ENCODE measurements around the gene AHRR.
"Not testable (repeated sequence)": the region's sequence is repeated elsewhere in the genome, so short reads cannot be mapped to it uniquely, and the experiment has no call there.

Gene AHRR

GRCh38 chr5:321230-321725 lies at the start of gene AHRR:
TSS of gene AHRR (plus strand) at chr5:321714. CDS start at chr5:343903, 22,189 bp downstream.
- DNase-seq (ENCODE audit: low spot score) = no peak

- DNase-seq (ENCODE audit: low spot score) = not testable (repeated sequence)
Measured at GRCh38 chr5:271828-272167, 49.7 kb upstream of the AHRR start.

- not testable (repeated sequence) for DNase-seq (ENCODE audit: low spot score)
Measured at GRCh38 chr5:273091-273490, 48.4 kb upstream of the AHRR start.

DNA sequence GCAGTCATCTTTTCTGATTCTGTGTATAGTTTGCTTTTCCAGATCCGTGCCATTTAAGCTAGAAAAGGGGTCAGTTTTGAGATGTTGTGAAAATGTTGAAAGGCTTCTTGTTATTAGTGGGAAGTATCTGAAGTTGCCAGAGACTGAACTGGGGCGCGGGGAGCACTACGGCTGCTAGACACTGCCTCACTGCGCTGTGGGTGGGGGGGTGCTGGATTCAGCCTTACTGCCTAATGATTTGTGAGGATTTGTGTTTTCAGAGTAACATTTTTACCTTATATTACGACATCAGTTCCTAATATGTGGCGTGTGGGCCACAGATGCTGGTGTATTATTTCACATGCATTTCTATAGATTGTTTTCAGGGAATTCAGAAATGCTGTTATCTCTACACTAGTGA lies 48.0 kb upstream of the AHRR start:
- DNase-seq (ENCODE audit: low spot score) = not testable (repeated sequence)

GRCh38 chr5:274346-274745 lies 47.2 kb upstream of the AHRR start:
- DNase-seq (ENCODE audit: low spot score) = not testable (repeated sequence)

GRCh38 chr5:278646-279045 lies 42.9 kb upstream of the AHRR start:
- DNase-seq (ENCODE audit: low spot score) = no peak

DNA sequence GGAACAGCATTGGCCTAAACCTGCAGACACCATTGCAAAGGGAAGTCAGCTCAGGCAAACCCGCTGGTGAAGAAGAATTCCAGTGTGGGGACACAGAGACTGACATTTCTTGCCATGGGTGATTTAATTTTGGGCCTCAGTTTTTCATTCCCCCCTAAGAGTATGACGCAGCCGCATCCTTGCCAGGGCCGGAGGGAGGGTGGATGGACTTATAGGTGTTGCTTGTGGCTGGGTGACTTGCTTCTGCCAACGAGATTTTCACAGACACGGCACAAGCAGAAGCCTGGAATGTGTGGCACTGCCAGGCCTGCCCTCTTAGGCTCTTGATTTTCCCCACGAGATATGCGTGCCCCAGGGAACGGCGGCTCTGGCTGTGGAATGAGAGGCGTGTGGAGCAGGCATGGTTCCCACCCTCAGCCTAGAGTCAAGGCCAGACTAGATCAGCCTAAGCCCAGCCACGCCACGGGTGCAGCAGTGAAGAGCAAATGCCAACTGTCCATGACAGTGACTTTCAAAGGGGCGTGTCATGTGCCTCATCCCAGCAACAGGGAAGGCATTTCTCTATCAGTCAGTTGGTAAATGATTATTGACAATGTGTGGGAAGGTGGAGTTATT lies 42.4 kb upstream of the AHRR start:
- DNase-seq (ENCODE audit: low spot score) = not testable (repeated sequence)

DNA sequence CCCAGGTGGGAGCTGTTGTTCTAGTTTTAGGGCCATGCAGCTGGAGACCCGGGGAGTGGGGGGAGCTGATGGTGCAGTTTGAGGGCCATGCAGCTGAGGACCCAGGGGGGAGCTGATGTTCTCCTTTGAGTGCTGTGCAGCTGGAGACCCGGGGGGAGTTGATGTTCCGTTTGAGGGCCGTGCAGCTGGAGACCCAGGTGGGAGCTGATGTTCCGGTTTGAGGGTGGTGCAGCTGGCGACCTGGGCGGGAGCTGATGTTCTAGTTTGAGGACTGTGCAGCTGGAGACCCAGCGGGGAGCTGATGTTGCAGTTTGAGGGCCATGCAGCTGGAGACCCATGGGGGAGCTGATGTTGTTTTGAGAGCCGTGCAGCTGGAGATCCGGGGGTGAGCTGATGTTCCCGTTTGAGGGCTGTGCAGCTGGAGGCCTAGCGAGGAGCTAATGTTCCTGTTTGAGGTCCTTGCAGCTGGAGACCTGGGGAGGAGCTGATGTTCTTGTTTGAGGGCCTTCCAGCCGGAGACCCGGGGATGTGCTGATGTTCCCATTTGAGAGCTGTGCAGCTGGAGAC lies 35.4 kb upstream of the AHRR start:
- DNase-seq (ENCODE audit: low spot score) = no peak

DNA sequence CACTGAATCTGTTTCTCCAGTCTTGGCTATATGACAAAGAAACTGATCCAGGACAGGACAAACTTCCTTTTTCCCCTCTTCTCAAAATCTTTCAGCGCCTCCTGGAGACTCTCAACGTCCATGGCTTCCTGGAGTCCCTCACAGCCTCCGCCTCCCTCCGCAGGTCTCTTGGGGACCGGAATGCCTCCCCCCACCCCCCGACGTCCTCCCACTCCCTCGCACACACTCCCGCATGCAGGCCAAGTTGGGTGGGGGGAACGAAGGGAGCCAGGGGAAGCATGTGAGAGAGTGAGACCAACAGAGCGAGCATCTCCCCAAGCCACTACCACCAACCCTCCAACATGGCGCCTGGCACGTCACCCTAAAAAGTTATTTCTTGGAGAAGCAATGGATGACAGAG lies 31.3 kb upstream of the AHRR start:
- DNase-seq (ENCODE audit: low spot score) = not testable (repeated sequence)

GRCh38 chr5:291345-291744 lies 30.2 kb upstream of the AHRR start:
- not testable (repeated sequence) for DNase-seq (ENCODE audit: low spot score)

DNA sequence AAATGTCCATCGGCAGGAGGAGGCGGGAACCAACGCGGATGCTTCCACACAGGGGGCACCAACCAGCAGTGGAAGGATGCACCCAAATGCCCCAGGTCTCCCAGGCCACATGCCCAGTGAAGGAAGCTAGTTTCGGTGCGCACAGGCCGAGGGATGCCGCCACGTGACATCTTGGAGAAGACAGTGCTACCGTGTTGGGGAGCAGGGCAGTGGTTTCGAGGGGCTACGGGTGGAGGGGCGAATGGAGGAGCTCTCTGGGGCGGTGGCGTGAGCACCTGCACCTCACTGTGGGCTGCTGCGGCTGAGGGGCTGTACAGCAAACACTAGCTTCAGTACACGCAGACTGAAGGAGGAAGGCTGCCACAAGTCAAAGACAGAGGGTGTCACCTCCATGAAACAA lies 26.7 kb upstream of the AHRR start:
- DNase-seq (ENCODE audit: low spot score) = not testable (repeated sequence)

DNA sequence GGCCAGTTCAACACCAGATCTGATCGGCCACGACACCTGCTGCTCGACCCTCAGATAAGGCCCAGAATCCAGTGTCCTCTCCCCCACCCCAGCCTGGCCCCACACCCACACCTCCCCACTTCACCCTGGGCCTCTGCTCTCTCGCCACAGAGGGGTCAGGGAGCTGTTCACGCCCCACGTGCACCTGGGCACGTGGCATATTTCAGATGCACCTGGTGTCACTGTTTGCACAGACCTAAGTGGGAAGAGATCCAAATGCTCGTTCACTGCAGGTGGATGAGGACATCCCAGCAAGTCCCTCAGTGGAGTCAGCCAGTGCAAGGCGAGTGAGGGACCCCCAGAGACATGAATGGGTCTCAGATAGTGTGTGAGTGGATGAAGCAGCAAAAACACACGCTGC lies 25.3 kb upstream of the AHRR start:
- DNase-seq (ENCODE audit: low spot score) = not testable (repeated sequence)

DNA sequence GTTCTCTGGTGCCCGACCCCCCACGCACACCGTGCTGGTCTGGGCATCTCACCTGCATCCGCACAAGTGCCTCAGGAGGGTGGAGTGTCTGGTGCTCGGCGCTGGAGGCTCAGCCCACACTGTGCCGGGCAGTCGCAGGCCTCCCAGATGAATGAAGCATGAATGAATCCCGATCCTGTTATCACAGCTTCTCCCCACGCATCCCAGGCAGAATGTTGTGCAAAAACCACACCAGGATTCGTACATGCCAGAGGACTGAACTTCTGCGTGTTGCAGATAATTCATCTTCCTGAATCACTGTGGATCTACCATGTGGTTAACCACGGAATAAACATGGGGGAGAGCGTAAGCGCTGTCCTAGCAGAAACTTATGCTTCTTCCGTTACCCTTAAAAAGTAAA lies 24.6 kb upstream of the AHRR start:
- DNase-seq (ENCODE audit: low spot score) = not testable (repeated sequence)

- DNase-seq (ENCODE audit: low spot score) = not testable (repeated sequence)
Measured at GRCh38 chr5:297448-297847, 24.1 kb upstream of the AHRR start.

- not testable (repeated sequence) for DNase-seq (ENCODE audit: low spot score)
Measured at GRCh38 chr5:297991-298736, 23.4 kb upstream of the AHRR start.

- no peak for DNase-seq (ENCODE audit: low spot score)
Measured at GRCh38 chr5:298737-299125, 22.8 kb upstream of the AHRR start.

- DNase-seq (ENCODE audit: low spot score) = not testable (repeated sequence)
Measured at GRCh38 chr5:299921-300320, 21.6 kb upstream of the AHRR start.

- not testable (repeated sequence) for DNase-seq (ENCODE audit: low spot score)
Measured at GRCh38 chr5:300691-301435, 20.7 kb upstream of the AHRR start.

DNA sequence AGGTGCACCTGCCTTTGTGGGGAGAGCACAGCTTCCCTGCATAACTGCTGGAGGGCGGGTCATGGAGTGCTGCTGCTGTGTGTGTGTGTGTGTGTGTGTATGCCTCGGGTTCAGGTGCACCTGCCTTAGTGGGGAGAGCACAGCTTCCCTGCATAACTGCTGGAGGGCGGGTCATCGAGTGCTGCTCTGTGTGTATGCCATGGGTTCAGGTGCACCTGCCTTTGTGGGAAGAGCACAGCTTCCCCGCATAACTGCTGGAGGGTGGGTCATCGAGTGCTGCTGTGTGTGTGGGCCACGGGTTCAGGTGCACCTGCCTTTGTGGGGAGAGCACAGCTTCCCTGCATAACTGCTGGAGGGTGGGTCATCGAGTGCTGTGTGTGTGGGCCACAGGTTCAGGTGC lies 19.1 kb upstream of the AHRR start:
- not testable (repeated sequence) for DNase-seq (ENCODE audit: low spot score)

DNA sequence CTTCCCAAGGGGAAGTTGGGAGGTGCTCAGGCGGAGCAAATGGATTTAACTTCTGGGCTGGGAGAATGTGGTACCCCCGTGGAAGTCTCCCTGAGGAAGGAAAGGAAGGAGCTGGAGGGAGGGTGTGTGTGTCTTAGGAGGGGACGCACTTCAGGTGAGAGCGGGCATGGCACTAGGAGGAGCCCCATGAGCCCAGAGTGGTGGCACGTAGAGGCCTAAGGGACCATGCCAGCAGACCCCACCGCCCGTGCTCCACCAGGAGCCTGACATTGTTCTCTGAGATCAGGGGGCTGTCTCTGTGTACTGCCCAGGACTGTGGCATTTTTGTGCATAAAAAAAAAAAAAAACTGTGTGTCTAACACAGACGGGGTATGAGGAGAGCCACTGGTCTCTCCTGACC lies 18.5 kb upstream of the AHRR start:
- DNase-seq (ENCODE audit: low spot score) = no peak

- DNase-seq (ENCODE audit: low spot score) = not testable (repeated sequence)
Measured at GRCh38 chr5:303741-304140, 17.8 kb upstream of the AHRR start.

DNA sequence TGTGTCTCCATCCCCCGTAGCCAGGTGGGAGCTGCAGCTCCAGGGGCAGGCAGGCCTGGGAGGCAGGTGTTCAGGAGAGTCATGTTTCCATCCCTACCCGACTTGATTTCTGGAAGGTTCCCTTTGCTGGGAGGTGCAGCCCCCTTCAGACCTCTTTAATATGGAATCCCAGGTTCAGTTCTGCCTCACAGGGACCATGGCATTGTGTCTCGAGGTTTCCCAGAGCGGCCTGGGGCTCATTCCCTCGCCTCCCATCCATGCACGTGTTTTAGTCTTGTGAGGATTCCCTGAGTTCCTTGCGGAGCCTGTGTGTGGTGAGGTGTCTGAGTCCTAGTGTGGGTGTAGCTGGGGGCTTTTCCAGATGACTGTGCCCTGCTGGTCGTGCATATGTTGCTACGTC lies 16.5 kb upstream of the AHRR start:
- no peak for DNase-seq (ENCODE audit: low spot score)

DNA sequence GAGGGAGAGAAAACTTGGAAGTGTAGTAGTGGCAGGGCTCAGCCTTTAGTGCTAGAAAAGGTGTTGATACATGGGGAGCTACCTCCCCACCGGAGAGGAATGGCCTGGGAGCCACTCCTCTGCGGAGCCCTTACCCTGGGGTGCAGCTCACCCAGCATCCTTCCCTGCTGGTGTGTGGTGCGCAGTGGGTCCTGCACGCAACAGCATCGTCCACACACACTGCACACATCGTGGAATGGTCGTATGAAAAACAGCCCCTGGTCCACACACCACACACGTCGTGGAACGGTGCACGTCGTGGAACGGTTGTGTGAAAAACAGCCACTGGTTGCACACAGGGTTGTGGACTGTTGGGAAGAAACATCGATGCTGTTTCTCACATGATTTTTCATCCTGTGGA lies 16.1 kb upstream of the AHRR start:
- no peak for DNase-seq (ENCODE audit: low spot score)
